ENCODE measurements around the gene AP1S1.

DNA sequence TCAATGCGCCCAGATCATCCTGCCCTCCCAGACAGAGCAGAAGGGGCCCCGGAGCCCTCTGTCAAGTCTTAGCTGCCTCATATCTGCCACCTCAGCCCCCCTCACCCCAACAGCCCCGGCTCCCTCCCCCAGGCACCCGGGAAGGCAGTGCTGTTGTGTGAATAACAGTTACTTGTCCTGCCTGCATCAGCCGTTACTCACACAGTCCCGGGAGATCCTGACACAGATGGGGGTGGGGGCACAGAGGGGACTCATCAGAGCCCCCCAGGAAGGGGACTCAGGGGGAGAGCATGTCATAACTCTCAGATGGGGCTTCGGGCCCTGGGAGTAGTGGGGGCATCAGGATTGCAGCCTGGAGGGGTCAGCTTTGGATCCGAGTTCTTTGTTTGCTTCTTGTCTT is 39.8 kb upstream of the AP1S1 start:
- TF ChIP-seq, protein P1, sequence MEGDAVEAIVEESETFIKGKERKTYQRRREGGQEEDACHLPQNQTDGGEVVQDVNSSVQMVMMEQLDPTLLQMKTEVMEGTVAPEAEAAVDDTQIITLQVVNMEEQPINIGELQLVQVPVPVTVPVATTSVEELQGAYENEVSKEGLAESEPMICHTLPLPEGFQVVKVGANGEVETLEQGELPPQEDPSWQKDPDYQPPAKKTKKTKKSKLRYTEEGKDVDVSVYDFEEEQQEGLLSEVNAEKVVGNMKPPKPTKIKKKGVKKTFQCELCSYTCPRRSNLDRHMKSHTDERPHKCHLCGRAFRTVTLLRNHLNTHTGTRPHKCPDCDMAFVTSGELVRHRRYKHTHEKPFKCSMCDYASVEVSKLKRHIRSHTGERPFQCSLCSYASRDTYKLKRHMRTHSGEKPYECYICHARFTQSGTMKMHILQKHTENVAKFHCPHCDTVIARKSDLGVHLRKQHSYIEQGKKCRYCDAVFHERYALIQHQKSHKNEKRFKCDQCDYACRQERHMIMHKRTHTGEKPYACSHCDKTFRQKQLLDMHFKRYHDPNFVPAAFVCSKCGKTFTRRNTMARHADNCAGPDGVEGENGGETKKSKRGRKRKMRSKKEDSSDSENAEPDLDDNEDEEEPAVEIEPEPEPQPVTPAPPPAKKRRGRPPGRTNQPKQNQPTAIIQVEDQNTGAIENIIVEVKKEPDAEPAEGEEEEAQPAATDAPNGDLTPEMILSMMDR (IDR thresholded peaks at IDR 0.05): no peak
- TF ChIP-seq POLR2A (IDR thresholded peaks at IDR 0.05): no peak

Measured in heart left ventricle (tissue), 13 donors.